Cardiac septum (tissue), 1 donor: Measurements from ENCODE around the gene ZFHX3. TPM values are rescaled to one million over a fixed set of nuclear protein-coding genes. Genes with fewer than 3 reads are reported as not detected.

Experiments
- DNase-seq: peaks from one replicate; pipeline ENCODE4 v3.0.0-alpha.2; 2020; ENCODE audit warnings: low spot score
- intact Hi-C: fragments of 100-400 bp; cut with DNase I; formaldehyde crosslinking; loops from one replicate; pipeline ENCODE4 v1.14.0; 2022
- total RNA-seq: library from RNA; stranded (reverse); fragmentation: NEBNext Ultra II Directional; extraction: Animal tissue kit (Norgen Biotek cat#: 25700); gene quantifications from one replicate; pipeline ENCODE4 v1.2.1, GENCODE V29; 2021
- donor health status: DM: no; HTN: no; CAD: no.

ZFHX3 gene
- total RNA-seq, 1 donor from 2014 or later, result 15.7 TPM

GRCh38 chr16:72856797-72857196 lies 191.1 kb downstream of the ZFHX3 start:
- intact Hi-C loops, result no loop called here
- no peak for DNase-seq

- DNase-seq, result peak; percentile 24
- intact Hi-C loops, result no loop called here
Measured at GRCh38 chr16:72854267-72854959, 193.5 kb downstream of the ZFHX3 start.

- intact Hi-C loops, result no loop called here
- DNase-seq, result peak; percentile 4
Measured at GRCh38 chr16:72853575-72854266, 194.2 kb downstream of the ZFHX3 start.

GRCh38 chr16:72852421-72852820 lies 195.5 kb downstream of the ZFHX3 start:
- intact Hi-C loops, result no loop called here

DNA sequence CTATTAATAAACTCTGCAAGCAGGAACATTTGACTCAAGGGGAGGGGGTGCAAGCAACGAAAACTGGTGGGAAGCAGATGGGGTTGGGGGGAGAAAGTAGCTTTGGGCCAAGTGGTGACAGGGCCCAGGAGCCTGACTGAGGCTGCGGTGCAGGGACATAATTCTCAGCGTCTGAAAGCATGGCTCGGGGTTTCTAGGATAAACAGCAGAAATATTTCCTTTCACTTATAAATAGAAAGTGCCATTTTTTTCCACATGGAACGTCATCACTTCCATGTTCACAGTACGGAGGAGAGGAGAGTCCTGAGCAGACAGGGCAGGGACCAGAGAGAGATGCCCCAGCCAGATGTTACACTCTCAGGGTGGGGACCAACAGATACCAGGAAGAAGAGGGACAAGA lies 197.1 kb downstream of the ZFHX3 start:
- peak; percentile 75 for DNase-seq
- intact Hi-C loops, result no loop called here

More at GRCh38 chr16:72852421-72852820, 195.5 kb downstream of the ZFHX3 start:
- no peak for DNase-seq

DNA sequence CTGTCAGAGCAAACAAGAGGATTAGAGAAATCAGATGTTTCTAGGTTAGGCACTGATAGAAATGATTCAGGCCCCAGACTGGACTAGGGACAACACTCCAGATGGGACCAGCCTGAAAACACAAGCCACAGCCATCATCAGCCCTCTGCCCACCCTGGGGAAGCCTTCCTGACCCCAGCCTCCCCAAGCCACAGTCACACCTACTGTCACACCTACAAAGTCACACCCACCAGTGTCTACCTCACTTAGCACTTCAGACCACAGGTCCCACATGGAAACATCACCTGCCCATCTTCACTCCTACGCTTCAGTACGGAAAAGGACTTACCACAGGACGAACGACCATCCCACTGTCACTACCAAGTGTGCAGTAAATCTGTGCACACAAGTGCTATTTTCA lies 197.9 kb downstream of the ZFHX3 start:
- intact Hi-C loops, result no loop called here
- DNase-seq, result peak; percentile 9

GRCh38 chr16:72848759-72849664 lies 198.9 kb downstream of the ZFHX3 start:
- intact Hi-C loops, result loop anchor here (5.0 kb wide), 2 partner anchors 88 to 208 kb away; no protein-coding TSS in a partner anchor
- peak; percentile 93 for DNase-seq

DNA sequence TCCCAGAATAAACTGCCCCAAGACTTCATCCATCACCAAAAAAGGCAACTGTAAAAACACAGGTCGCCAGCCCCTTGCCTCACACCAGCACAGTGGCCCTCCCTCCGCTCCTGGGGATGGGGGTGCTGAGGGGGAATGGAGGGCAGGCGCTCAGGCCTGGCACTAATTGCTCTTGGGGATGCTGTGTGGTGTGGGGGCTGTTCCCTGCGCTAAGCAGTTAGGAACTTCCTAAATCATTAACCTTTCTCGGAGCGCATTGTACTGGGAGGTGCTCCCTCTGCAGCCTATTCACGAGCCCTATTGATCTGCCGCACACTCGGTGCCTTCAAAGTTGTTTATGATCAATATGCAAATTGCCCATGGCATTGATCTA lies 199.9 kb downstream of the ZFHX3 start:
- intact Hi-C loops, result loop anchor here (5.0 kb wide), 2 partner anchors 89 to 209 kb away; no protein-coding TSS in a partner anchor
- peak; percentile 47 for DNase-seq

DNA sequence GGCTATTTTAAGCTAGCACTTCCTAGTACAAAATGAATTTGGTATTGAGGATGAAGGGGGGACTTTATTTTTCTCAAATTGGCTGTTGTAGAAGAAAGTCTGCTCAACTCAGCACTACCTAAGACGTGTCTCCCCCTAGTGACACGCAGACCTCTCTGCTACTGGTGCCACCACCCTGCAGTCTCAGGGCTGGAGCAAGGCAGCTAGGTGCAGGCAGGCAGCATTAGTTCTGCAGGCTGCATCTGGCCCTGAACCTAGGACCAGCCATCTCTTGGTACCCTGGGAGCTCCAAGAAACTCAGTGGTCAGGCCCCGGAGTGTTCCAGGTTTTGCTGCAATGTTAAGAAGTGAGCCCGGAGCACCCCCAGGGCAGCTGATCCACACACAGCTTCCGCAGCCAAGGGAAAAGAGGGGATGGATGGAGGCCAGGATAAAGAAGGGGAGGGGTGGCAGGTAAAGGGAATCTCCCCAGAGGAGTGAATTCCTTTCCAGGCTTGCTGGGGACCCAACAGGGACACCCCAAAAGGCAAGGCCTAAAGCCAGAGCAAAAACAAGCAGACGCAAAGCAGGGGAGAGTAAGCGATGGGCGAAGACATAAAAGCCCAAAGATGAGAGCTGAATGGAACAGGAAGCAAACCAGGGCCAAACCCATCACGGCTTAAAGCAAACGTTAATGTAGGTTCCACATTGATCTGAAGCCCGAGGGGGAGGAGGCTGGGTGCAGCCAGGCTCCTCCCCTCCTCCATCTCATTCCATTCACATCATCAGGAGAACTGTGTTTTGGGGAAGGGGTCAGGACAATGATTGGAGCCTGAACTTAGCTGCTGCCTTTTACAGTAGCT lies 200.5 kb downstream of the ZFHX3 start:
- intact Hi-C loops, result loop anchor here (5.0 kb wide), 2 partner anchors 90 to 210 kb away; no protein-coding TSS in a partner anchor
- peak; percentile 75 for DNase-seq

DNA sequence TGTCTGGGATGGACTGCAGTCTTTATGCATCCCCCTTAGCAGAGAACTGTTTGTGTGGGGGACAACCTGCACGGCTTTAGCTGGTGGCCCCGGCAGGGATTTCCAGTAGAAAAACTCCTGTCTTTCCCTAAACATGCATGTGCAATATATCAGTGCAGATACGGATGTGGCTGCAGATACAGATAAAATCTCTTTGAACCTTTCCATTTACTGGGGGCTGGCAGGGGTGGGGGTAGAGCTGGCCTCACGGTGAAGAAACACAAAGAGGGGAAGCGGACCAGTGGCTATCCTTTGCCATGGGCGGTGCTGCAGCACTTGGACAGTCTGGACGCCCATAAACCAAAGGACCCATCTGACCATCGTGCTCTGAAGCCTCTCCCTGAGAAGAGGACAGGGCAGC lies 201.3 kb downstream of the ZFHX3 start:
- DNase-seq, result peak; percentile 33
- intact Hi-C loops, result loop anchor here (5.0 kb wide), 2 partner anchors 91 to 211 kb away; no protein-coding TSS in a partner anchor

DNA sequence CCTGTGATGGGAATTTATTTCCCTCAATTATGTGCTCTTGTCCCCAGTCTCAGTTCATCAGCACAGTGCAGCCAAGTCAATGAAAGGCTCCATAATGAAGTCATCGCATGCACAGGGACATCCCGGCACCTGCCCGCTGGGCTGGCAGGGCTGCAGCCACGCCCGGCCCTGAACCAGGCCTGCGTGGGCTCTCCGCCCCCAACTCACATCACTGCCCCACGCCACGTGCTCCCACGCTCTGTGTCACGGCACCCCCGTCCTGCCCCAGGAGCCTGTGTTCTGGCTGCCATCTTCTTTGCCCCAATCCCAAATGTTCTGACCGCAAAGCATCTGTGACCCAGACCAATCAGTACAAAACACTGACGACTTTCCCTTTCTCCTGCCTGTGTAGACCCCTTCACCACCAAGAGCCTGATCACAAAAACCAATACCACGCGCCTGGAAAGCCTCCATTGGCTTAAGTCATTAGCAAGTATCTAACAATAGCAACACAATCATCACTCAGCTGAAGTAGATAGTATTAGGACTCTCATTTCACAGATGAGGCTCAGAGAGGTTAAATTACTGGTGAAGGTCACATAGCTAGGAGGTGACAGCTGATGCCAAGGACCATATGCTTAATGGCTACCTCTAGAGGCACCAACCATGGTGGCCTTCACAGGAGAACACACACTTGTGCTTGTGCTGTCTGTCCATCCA lies 202.5 kb downstream of the ZFHX3 start:
- intact Hi-C loops, result loop anchor here (5.0 kb wide), 2 partner anchors 92 to 212 kb away; no protein-coding TSS in a partner anchor
- DNase-seq, result no peak

GRCh38 chr16:72844225-72844920 lies 203.6 kb downstream of the ZFHX3 start:
- intact Hi-C loops, result no loop called here
- DNase-seq, result no peak

DNA sequence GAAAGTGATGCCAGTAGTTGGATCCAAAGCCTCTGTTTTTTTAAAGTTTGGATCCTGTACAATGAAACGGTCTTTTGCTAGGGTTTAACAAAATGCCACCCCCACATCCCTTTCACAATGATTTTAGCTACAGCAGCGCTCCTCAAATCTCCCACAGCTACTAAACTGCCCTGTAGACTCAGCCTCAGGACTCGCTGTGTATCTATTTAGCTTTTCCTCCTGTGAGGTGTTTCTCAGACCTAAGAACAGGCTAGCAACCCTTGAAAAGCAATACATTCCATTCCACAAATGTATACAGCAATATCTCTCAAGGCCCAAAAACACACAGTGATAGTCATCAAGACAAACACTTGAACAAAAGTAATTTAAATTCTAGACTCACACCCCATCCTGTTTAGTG lies 206.4 kb downstream of the ZFHX3 start:
- peak; percentile 5 for DNase-seq
- intact Hi-C loops, result no loop called here

DNA sequence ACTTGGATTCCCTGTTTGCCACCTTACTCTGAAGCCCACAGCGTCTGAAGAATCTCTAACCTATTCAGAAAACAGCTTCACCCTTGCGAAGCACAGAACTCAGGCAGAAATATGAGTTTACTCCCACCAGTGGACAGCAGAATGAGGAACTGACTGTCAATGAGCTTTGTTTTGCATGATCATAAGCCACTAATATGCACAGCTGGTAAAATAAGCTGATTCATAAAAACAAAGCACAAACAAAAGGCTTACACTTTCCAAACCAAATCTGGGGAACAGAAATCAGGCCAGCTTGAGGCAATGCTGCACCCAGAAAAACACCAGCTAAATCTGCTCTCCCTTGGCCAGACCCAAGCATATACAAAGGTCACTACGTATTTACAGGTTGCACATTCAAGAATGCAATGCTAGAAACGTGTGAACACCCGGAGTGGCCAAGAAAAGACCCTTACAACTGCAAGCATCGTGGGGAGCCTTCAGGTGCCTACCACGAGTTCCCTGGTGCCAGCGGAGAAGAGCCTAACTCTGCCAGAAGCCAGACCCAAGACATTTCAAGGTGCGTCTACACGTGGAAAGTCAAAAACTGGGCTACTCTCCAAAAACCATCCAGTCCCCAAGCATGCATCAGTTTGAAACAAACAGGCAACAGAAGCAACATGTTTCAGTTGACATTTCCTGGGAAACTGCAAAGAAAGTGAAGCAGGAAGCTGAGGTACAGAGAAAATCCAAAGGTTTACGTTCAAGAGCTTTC lies 207.1 kb downstream of the ZFHX3 start:
- DNase-seq, result peak; percentile 36
- intact Hi-C loops, result no loop called here

- no peak for DNase-seq
- intact Hi-C loops, result no loop called here
Measured at GRCh38 chr16:72838951-72839350, 209.0 kb downstream of the ZFHX3 start.

DNA sequence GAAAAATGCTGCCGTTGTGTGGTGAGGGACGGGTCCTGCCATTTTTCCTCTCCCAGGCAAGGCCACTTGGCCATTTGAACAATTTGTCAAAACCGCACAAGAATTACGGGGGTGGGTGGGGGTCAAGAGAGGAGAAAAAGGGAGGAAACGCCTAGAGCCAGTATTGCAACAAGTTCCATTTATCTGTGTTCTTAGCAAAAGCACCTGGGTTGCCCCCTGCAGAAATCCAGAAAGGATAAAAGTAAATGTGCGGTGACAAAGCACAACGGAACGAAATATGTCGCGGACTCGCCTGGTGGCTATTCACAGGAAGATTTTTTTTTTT lies 209.4 kb downstream of the ZFHX3 start:
- intact Hi-C loops, result no loop called here
- DNase-seq, result peak; percentile 27

- intact Hi-C loops, result no loop called here
- peak; percentile 27 for DNase-seq
Measured at GRCh38 chr16:72837846-72838585, 209.9 kb downstream of the ZFHX3 start.
